ENCODE data around the gene PPP2R5C.
A peak's percentile ranks its signal among the peaks of the same experiment; 100 is the strongest.
"Not testable (repeated sequence)": the region's sequence is repeated elsewhere in the genome, so short reads cannot be mapped to it uniquely, and the experiment has no call there.

The PPP2R5C gene

DNA sequence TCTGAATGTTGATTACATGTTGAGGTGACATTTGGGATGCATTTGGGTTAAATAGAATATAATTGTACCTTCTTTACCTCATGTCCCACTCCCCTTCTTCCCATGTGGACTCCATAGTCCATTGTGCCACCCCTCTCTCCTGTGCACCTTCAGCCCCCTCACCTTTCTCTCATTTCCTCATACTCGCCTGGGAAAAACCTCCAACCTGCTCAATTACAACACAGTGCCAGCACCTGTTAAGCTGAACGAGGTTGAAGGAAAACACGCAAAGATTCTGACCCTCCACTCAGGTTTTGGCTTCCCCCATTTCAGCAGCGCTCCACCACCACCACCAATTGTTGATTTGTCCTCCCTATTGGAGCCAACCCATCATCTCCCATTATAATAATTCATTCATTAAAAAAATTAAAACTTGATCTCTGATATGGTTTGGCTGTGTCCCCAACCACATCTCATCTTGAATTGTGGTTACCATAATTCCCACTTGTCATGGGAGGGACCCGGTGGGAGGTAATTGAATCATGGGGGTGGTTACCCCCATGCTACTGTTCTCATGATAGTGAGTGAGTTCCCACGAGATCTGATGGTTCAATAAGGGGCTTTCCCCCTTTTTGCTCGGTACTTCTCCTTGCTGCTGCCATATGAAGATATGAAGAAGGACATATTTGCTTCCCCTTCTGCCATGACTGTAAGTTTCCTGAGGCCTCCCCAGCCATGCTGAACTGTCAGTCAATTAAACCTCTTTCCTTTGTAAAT is 33.7 kb upstream of the PPP2R5C start:
- DNase-seq (ENCODE audit: low spot score): no peak

DNA sequence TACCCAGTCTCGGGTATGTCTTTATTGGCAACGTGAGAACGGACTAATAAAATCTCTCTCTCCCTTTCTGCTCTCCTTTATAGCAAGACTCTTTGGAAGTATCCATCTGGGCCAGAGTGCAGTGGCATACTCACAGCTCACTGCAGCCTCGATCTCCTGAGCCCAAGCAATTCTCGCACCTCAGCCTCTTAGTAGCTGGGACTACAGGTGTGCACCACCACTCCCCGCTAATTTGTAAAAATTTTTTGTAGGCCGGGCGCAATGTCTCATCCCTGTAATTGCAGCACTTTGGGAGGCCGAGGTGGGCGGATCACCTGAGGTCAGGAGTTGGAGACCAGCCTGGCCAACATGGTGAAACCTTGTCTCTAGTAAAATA is 33.2 kb upstream of the PPP2R5C start:
- no peak for DNase-seq (ENCODE audit: low spot score)

DNA sequence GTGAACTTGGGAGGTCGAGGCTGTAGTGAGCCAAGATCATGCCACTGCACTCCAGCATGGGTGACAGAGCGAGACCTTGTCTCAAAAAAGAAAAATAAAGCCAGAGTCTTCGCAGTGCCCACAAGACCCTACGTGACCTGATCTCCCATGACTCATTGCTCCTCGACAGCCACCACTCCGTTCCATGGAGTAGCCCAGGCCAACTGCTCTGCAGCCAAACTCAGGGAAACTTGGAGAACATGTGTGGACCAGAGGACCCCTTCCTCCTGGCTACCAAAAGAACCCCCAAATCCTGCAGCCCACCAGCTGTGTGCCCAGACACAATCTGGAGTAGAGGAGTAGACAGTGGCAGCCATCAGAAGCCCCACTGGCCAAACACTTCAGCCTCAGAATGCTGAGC is 32.1 kb upstream of the PPP2R5C start:
- DNase-seq (ENCODE audit: low spot score): no peak

DNA sequence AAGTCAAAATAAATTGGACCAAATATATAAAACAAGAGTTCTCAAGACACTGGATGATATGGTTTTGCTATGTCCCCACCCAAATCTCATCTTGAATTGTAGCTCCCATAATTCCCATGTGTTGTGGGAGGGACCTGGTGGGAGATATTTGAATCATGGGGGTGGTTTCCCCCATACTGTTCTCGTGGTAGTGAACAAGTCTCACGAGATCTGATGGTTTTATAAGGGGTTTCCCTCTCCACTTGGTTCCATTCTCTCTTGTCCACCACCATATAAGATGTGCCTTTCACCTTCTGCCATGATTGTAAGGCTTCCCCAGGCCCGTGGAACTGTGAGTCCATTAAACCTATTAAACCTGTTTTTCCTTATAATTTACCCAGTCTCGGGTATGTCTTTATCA is 31.4 kb upstream of the PPP2R5C start:
- DNase-seq (ENCODE audit: low spot score): not testable (repeated sequence)

DNA sequence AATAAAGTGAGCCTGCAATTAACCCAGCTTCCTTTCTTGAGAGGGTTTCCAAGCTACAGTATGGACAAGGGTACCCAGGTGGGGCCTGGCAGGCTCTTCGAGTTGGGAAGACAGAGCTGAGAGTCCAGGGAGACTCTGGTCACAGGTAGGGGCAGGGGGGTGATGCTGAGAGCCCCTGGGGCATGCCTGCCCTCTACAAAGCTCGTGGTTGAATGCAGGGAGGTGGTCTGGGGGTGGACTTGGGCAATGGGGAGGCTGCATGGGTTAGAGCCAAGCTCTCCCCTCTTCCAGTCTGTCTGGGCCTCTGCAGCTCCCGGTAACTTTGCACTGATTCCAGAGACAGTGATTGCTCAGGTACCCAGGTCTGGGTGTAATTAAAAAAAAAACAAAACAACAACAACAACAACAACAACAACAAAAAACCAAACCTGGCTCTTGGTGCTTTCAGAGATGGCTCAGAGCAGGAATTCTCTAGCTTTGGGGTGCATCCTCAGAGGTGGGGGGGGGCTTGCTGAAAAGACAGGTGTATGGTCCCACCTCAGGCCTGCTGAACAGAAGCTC is 30.8 kb upstream of the PPP2R5C start:
- DNase-seq (ENCODE audit: low spot score): no peak

DNA sequence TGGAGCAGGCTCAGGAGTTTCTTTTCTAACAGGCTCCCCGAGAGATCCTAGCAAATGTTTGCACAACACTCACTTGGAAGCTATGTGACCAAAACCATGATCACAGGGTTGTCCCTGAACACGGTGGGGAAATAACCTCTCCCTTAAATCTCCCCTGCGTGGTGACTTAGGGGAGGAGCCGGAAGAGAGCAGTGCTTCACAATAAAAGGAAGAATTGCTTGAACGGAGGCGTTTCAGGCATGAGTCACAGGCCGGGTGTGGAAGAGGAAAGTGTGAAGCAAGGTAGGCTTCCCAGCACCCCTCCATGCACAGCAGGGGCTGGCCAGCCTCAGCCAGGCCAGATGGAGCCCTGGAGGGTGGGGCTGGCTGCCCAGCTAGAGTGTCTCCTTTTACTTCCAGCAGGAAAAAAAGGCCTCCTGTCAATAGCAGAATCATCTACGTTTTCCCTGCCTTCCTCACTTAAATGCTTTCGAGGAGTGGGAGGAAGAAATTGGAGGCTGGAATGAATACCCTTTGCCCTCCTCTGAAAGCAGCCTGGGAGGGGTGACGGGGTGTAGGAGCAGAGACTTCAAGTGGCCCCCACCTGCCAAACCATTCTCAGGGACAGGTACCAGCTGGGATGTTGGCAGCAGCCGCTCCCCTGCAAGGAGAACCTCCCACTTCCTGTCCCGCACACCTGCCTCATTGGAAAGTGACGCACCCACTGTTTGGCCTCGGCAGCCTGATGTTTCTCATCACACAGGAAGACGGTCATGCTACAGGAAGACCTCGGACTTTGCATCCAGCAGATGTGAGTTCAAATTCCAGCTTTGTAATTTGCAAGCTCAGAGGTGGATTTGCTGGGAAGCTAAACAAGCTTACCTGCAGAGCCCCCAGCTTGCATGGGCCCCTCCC is 30.1 kb upstream of the PPP2R5C start:
- peak; percentile 44 for DNase-seq (ENCODE audit: low spot score)

DNA sequence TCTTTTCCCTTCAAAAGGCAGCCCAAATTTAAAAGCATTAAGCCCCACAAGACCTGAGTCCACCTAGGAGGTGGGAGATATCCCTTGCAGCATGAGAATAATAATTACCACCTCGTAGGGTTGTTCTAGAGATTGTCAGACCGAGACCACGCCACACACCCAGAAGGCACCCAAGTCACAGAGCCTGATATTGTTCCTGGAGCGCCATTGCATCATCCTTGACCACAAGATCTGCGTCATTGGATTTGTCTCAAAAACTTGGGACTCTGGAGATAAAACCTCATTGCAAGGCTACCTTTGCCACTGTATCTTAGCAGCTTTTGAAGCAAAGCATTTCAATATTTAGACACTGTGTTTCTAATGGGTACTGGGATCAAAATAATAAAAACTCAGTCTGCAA is 29.4 kb upstream of the PPP2R5C start:
- DNase-seq (ENCODE audit: low spot score): no peak

DNA sequence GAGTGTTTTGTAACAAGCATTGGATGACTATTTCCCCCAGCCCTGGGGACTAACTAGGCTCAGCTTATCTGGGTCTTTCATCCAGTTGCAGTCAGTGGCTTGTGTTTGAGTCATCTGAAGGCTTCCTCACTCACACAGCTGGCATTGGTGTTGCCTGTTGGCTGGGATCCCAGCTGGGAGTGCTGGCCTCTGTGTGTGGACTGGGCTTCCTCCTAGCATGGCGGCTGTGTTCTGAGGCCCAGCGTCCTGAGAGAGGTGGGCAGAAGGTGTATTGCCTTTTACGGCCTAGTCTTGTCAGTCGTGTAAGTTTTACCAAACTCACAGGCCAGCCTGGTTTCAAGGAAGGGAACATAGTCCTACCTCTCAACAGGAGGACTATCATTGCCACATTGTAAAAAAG is 28.3 kb upstream of the PPP2R5C start:
- DNase-seq (ENCODE audit: low spot score): peak; percentile 32

DNA sequence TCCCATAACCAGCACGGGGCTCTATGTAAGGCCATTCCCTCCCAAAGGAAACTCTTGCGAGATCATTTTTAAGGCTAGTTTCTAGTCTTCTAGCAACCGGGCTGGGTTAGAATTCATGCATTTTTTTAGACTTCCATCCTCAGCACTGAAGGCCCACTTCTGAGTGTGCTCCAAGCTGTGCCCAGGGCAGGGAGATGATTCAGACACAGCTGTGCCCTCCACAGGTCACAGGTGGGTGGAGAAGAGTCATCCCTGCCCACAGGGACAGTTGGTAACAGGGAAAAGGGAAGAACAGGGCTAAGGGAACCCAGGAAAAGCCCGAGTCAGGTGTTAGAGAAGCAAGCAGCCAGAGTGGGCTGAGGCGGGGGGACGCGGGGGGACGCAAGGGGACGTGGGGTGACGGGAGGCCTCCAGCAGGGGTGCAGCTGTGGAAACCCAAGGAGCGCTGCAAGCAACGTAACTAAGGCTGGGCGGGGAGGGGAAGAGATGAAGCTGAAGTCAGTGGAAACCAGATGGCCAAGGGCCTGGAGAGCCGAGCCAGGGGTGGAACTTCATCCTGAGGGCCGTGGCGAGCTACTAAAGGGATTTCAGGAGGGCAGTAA is 27.2 kb upstream of the PPP2R5C start:
- DNase-seq (ENCODE audit: low spot score): no peak

DNA sequence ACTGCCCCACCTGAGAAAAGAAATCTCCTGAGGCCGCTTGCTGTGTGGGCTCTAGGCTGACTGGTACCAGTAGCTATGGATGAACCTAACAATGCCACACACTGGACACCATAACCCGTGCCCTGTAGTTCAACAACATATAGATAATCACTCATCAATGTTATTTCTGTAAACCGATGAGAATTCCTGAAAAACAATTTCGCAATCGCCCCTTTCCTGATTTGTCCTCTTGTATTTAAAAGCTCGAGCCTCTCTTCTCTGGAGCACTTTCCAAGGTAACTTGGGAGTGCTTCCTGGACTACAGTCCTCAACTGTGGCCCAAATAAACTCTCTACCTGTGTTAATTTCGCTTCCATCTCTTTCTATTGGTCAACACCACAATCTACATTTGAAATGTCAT is 26.1 kb upstream of the PPP2R5C start:
- no peak for DNase-seq (ENCODE audit: low spot score)

DNA sequence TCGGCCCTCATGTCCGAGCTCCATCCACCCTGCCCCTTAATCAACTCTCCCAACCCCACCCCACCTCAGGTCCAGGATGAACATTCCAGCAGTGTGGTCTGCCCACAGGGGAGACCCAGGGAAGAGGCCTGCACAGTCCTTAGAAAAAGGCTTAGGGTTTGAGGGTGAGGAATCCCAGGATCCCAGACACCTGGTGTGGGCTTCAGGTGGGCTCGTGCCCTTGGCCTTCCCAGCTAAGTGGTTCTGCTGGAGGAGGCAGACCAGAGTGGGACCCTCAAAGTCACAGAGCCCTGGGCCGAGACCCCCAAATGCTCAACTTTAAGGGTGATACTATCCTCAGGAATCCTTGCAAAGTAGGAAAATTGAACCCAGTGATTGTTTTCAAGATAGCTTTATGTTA is 25.4 kb upstream of the PPP2R5C start:
- no peak for DNase-seq (ENCODE audit: low spot score)

DNA sequence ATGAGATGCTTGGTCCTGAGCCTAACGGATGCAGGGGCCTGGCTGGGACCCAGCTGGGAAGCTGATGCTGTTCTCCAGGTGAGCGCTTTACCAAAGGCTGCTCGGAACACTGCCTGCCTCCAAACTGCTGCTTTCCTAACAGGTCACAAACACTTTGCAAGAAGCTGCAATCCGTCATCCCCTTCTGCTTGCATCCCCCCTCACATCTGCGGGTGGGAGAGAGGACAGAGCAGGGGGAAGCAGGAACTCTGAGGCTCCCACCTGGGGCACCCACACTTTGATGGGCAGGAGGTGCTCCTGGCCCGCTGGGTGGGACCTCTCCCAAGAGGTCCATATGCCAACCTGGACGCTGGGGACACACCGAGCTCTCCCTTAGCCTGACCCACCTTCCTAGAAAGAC is 24.9 kb upstream of the PPP2R5C start:
- no peak for DNase-seq (ENCODE audit: low spot score)

DNA sequence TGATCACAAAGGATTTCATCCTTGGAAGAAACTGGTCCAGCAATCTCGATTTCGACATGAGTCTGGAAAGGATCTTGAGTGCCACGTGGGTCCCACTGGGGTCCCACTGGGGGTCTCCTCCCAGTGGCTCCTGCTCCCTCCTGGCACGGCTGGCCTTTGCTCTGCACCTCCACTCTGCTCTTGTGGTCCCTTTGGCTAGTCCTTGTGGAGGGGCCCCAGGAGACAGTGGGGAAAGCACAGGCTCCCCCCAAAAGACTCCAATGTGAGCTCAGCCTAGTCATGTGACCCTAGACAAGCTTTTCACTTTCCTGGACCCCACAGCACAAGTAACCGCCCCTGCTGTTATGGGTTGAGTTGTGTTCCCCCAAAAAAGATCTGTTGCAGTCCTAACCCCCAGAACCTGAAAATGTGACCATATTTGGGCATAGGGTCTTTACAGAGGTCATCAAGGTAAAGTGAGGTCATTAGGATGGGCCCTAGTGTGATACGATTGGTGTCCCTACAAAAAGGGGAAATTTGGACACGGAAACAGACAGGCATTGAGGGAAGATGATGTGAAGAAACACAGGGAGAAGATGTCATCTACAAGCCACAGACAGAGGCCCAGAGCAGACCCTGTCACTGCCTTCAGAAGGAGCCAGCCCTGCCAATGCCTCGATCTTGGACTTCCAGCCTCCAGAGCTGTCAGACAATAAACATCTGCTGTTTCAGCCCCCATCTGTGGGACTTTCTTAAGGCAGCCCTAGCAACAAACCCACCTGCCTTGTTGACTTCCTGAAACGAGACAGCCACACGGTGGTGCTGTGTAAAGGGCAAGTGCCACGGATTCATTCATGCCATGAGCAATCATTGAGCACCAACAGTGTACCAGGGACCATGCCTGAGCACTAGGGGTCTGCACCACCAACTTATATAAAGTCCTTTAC is 23.8 kb upstream of the PPP2R5C start:
- no peak for DNase-seq (ENCODE audit: low spot score)

DNA sequence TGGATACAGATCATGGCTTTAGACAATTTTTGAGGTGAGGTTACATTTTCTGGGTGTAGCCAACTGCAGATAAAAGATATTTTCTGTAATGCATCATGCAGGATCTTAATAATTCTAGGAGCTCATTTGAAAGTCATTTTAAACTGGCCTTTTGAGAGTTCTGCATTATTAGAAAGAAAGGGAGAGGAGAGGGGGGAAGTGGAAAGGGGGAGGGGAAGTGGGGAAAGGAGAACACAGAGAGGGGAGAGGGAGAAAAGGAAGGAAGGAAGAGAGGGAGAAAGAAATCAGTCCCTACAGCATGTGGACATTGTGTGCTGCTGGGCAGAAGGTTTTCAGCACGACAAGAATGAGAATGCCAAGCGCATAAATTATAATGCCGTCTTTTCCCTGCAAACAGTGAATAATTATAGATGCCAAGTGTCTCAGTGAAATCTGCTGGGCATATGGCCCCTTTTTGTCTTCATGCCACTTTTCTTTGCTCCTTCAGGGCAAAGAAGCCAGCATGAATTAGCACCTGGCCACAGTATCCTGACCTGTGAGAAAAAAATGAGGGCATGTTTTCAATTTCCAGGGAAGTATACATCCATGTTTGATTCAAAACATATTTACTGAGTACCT is 22.7 kb upstream of the PPP2R5C start:
- no peak for DNase-seq (ENCODE audit: low spot score)

DNA sequence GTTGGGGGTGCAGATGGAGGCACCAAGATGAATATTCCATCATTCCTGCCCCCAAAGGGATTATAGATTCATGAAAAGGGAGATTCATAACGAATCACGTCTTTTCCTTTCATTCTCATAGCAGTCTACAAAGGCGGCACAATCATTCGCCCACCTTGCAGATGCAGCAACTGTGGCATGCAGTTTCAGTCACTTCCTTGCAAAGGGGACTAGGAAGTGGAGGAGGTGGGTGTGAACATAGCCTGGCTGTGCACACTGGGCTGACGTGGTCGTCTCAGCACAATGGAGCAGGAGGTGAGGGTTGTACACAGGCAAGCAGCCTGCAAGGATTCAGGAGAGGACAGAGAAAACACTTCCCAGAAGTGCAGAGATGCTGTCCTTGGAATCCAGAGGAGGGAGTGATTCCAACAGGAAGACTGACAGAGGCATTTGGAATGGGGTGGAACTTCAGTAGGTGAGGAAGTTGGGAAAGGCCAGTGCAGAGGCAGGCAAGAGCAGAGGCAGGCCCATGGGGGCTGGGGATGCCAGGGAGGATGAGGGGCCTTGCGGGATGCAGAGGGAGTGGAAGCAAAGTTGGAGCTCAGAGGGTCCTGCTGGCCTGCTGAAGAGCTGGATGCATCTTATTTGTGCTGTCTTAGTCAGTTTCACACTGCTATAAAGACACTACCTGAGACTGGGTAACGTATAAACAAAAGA is 21.9 kb upstream of the PPP2R5C start:
- DNase-seq (ENCODE audit: low spot score): no peak

DNA sequence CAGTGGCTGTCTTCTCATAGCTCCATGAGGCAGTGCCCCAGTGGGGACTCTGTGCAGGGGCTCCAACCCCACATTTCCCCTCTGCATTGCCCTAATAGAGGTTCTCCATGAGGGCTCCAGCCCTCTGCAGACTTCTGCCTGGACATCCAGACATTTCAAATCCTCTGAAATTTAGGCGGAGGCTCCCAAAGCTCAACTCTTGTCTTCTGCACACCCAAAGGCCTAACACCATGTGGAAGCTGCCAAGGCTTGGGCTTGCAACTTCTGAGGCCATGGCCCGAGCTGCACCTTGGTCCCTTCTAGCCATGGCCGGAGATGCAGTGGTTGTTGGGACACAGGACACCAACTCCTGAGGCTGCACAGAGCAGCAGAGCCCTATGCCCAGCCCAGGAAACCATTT is 20.5 kb upstream of the PPP2R5C start:
- no peak for DNase-seq (ENCODE audit: low spot score)

DNA sequence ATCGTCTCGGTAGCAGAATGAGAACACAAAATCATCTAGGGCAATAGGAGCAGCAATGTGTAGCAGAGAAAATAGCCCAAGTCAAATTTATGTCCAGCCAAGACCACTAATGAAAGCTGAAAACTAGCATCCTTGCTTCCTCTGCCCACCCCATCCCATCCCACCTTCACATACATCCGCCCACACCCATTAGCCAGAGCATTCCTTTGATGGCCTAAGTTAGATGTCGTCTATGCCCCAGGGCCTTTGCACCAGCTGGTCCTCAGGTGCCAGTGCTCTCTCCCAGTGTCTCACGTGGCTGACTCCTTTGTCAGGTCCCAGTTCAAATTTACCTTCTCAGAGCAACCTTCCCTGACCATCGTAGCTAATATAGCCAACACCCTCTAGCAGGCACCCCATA is 17.8 kb upstream of the PPP2R5C start:
- DNase-seq (ENCODE audit: low spot score): no peak

DNA sequence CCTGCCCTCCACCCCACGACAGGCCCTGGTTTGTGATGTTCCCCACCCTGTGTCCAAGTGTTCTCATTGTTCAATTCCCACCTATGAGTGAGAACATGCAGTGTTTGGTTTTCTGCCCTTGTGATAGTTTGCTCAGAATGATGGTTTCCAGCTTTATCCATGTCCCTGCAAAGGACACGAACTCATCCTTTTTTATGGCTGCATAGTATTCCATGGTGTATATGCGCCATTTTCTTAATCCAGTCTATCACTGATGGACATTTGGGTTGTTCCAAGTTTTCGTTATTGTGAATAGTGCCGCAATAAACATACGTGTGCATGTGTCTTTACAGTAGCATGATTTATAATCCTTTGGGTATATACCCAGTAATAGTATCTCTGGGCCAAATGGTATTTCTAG is 17.1 kb upstream of the PPP2R5C start:
- not testable (repeated sequence) for DNase-seq (ENCODE audit: low spot score)

DNA sequence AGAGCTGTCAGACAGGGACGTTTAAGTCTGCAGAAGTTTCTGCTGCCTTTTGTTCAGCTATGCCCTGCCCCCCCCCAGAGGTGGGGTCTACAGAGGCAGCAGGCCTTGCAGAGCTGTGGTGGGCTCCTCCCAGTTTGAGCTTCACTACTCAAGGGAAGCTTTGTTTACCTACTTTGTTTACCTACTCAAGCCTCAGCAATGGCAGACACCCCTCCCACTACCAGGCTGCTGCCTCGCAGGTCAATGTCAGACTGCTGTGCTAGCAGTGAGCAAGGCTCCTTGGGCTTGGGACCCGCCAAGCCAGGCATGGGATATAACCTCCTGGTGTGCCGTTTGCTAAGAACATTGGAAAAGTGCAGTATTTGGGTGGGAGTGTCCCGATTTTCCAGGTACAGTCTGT is 11.8 kb upstream of the PPP2R5C start:
- DNase-seq (ENCODE audit: low spot score): not testable (repeated sequence)

DNA sequence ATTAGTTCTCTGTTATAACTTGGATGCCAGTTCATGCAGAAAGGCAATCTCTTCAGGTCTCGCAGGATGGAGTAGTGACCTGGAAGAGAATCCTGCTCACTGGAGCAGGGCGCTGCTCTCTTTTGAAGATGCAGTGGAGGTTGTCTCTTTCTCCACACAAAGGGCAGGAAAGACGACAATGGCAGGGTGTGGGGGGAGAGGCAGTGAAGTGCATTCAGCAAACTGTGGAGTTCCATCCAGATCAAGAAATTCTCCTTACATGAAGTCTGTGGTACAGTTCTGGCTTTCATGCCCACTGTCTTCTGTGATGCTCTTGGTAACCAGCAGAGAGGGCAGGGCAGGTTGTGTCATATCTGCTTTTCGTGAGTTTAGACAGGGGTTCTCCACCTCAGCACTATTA is 6.6 kb upstream of the PPP2R5C start:
- no peak for DNase-seq (ENCODE audit: low spot score)

Measured in kidney capillary endothelial cell (primary cell).